Hepatocyte (in vitro differentiated cells): ENCODE data around the gene SNX9. TPM values are rescaled to one million over a fixed set of nuclear protein-coding genes. Genes with fewer than 3 reads are reported as not detected.

Source experiments
- DNase-seq: peaks from one replicate; pipeline ENCODE4 v3.0.0-alpha.2; 2016; ENCODE audit warnings: low spot score
- H2AFZ ChIP-seq: fragments of 200-600 bp; sonication (generic); 2 replicates; pipeline ENCODE4 v1.6.0; 2016; ENCODE audit warnings: antibody characterized with exemption, mild to moderate bottlenecking
- H3K27ac ChIP-seq: fragments of 200-600 bp; sonication (generic); 2 replicates; pipeline ENCODE4 v1.5.1; 2016; ENCODE audit warnings: mild to moderate bottlenecking
- H3K27me3 ChIP-seq: fragments of 200-600 bp; sonication (generic); 2 replicates; pipeline ENCODE4 v1.6.1; 2016
- H3K36me3 ChIP-seq: fragments of 200-600 bp; sonication (generic); replicated peaks from 2 replicates; pipeline ENCODE4 v1.5.1; 2016; ENCODE audit warnings: low read depth; ENCODE audit not compliant: insufficient read depth
- H3K4me1 ChIP-seq: fragments of 200-600 bp; sonication (generic); 2 replicates; pipeline ENCODE4 v1.5.1; 2016; ENCODE audit warnings: mild to moderate bottlenecking, moderate library complexity; ENCODE audit not compliant: insufficient read depth
- H3K4me2 ChIP-seq: fragments of 200-600 bp; sonication (generic); 2 replicates; pipeline ENCODE4 v1.6.0; 2016
- H3K4me3 ChIP-seq: fragments of 200-600 bp; sonication (generic); 2 replicates; pipeline ENCODE4 v1.5.1; 2016; ENCODE audit warnings: mild to moderate bottlenecking
- H3K79me2 ChIP-seq: fragments of 200-600 bp; sonication (generic); 2 replicates; pipeline ENCODE4 v1.6.0; 2017; ENCODE audit warnings: mild to moderate bottlenecking
- H3K9me2 ChIP-seq: fragments of 200-600 bp; sonication (generic); replicated peaks from 2 replicates; pipeline ENCODE4 v1.6.0; 2017; ENCODE audit warnings: mild to moderate bottlenecking; ENCODE audit not compliant: insufficient read depth
- H3K9me3 ChIP-seq: fragments of 200-600 bp; sonication (generic); 2 replicates; pipeline ENCODE4 v1.5.1; 2016; ENCODE audit warnings: low read depth, mild to moderate bottlenecking
- H4K20me1 ChIP-seq: fragments of 200-600 bp; sonication (generic); 2 replicates; pipeline ENCODE4 v1.6.0; 2016; ENCODE audit warnings: mild to moderate bottlenecking; ENCODE audit not compliant: insufficient read depth, poor library complexity, severe bottlenecking
- EZH2 ChIP-seq: fragments of 200-600 bp; sonication (generic); IDR thresholded peaks from 2 replicates; pipeline ENCODE4 v1.6.1; 2016; ENCODE audit warnings: antibody characterized with exemption, mild to moderate bottlenecking, borderline replicate concordance
- EZH2phosphoT487 ChIP-seq: fragments of 200-600 bp; sonication (generic); IDR thresholded peaks from one replicate; pipeline ENCODE4 v1.6.1; 2018; ENCODE audit warnings: antibody characterized with exemption, mild to moderate bottlenecking, low read depth, moderate library complexity; ENCODE audit not compliant: unreplicated experiment, severe bottlenecking
- WGBS: methylation state at CpG from one replicate; pipeline ENCODE4 v1.1.6; 2016; ENCODE audit warnings: low lambda C conversion rate; ENCODE audit errors: missing lambda C conversion rate; 5-methylcytosine and 5-hydroxymethylcytosine counted together
- polyA plus RNA-seq: library from polyadenylated mRNA; unstranded; fragments of >200 nt; fragmentation: Nextera tagmentation; extraction: Ambion mirVana; gene quantifications from 2 replicates; pipeline ENCODE4 v1.2.1, GENCODE V29; 2016
- total RNA-seq: library from RNA; depleted of rRNA; stranded (reverse); fragments of >200 nt; gene quantifications from 2 replicates; pipeline ENCODE4 v1.2.3, GENCODE V29; 2014
- TF ChIP-seq, protein P1 (sequence below): fragments of 200-600 bp; sonication (generic); IDR thresholded peaks from 2 replicates; pipeline ENCODE4 v1.5.1; 2016; ENCODE audit warnings: antibody characterized with exemption, mild to moderate bottlenecking; ENCODE audit not compliant: poor library complexity

The SNX9 gene
- total and polyA plus RNA-seq, 2 experiments from 2014 or later: 34.1 to 34.7 TPM

DNA sequence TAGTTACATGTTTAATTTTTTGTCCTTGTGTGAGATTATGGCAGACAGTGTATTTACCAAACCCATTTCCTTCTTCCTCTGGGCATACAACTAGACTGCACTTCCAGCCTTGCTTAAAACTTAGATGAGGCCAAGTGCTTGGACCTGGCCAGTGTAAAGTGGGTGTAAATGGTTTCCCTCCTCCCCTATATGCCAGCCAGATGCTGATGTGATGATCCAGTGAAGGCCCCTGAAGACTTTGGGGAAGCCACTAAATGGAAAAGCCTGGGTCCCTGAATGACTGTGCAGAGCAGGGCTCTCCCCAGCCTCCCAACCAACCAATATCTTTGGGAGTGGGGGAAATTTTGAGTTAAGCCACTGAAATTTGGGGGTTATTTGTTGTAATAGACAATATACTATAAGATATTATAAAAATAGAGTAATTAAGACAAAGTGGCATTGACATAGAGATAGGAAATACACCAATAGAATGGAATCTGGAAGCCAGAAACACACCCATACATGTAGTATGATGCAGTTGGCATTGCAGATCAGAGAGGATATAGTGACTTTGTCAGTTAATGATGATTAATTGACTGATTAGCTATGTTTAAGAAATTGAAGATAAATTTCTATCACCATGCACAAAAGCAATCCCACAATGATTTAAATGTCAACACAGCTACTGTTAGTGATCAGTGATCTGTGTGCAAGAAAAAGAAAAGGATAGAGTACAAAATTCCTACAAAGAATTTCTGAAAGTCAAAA lies 10.4 kb upstream of the SNX9 start:
- no peaks in the 10 kb centered on the region for H3K9me3 ChIP-seq
- H3K27ac ChIP-seq: no peak overlapping the region
- H4K20me1 ChIP-seq: no peaks in the 10 kb centered on the region
- no peak overlapping the region for H2AFZ ChIP-seq
- no peak overlapping the region for H3K4me3 ChIP-seq
- DNase-seq: no peak
- H3K4me1 ChIP-seq: no peaks in the 10 kb centered on the region
- no peaks in the 10 kb centered on the region for H3K79me2 ChIP-seq
- no peaks in the 10 kb centered on the region for H3K9me2 ChIP-seq
- no peaks in the 10 kb centered on the region for H3K36me3 ChIP-seq
- H3K4me2 ChIP-seq: no peak overlapping the region
- no peaks in the 10 kb centered on the region for H3K27me3 ChIP-seq
- TF ChIP-seq EZH2phosphoT487: no peak
- TF ChIP-seq EZH2: no peak

DNA sequence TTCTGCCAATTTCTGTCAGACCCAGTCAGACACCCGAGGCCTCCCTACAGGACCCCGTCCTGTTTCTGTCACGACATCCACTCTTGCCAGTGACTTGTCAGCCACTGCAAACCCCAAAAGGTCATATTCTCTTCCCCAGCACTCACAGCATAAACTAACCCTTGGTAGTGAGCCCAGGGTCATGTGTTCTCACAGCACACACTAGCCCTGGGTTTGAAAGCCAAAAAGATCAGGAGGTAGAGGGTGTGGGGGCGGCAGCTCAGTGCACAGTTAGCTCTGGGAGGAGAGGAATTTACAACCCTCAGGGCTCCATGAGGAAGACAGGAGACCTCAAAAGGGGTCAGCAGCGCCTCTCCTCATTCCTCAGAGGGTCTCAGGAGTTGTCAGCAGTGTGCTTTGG lies 9.9 kb upstream of the SNX9 start:
- H3K4me1 ChIP-seq: no peaks in the 10 kb centered on the region
- no peak overlapping the region for H3K4me2 ChIP-seq
- H3K79me2 ChIP-seq: no peaks in the 10 kb centered on the region
- H3K9me3 ChIP-seq: no peaks in the 10 kb centered on the region
- no peak overlapping the region for H2AFZ ChIP-seq
- H3K9me2 ChIP-seq: no peaks in the 10 kb centered on the region
- TF ChIP-seq EZH2 (no peak), EZH2phosphoT487 (no peak)
- TF ChIP-seq, protein P1, sequence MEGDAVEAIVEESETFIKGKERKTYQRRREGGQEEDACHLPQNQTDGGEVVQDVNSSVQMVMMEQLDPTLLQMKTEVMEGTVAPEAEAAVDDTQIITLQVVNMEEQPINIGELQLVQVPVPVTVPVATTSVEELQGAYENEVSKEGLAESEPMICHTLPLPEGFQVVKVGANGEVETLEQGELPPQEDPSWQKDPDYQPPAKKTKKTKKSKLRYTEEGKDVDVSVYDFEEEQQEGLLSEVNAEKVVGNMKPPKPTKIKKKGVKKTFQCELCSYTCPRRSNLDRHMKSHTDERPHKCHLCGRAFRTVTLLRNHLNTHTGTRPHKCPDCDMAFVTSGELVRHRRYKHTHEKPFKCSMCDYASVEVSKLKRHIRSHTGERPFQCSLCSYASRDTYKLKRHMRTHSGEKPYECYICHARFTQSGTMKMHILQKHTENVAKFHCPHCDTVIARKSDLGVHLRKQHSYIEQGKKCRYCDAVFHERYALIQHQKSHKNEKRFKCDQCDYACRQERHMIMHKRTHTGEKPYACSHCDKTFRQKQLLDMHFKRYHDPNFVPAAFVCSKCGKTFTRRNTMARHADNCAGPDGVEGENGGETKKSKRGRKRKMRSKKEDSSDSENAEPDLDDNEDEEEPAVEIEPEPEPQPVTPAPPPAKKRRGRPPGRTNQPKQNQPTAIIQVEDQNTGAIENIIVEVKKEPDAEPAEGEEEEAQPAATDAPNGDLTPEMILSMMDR: no peak
- WGBS: 89% methylated on average over 5 of the region's 5 CpGs
- no peaks in the 10 kb centered on the region for H3K36me3 ChIP-seq
- no peak overlapping the region for H3K27ac ChIP-seq
- DNase-seq: no peak
- no peaks in the 10 kb centered on the region for H4K20me1 ChIP-seq
- H3K4me3 ChIP-seq: no peak overlapping the region
- no peaks in the 10 kb centered on the region for H3K27me3 ChIP-seq

GRCh38 chr6:157813750-157814455 lies 9.1 kb upstream of the SNX9 start:
- Histone ChIP-seq H2AFZ (no peak overlapping the region), H3K27me3 (no peaks in the 10 kb centered on the region), H3K4me2 (no peak overlapping the region), H3K4me1 (no peaks in the 10 kb centered on the region), H3K79me2 (no peaks in the 10 kb centered on the region), H3K4me3 (no peak overlapping the region), H4K20me1 (no peaks in the 10 kb centered on the region), H3K27ac (no peak overlapping the region), H3K9me3 (no peaks in the 10 kb centered on the region), H3K9me2 (no peaks in the 10 kb centered on the region), H3K36me3 (no peaks in the 10 kb centered on the region)
- no peak for DNase-seq
- 75% methylated on average over 5 of the region's 5 CpGs for WGBS
- TF ChIP-seq, protein P1: no peak
- TF ChIP-seq EZH2: no peak
- TF ChIP-seq EZH2phosphoT487: no peak

GRCh38 chr6:157814883-157815282 lies 8.2 kb upstream of the SNX9 start:
- H3K27me3 ChIP-seq: no peaks in the 10 kb centered on the region
- no peaks in the 10 kb centered on the region for H3K9me2 ChIP-seq
- H3K4me2 ChIP-seq: no peak overlapping the region
- no peak overlapping the region for H2AFZ ChIP-seq
- no peaks in the 10 kb centered on the region for H4K20me1 ChIP-seq
- H3K27ac ChIP-seq: no peak overlapping the region
- H3K79me2 ChIP-seq: no peaks in the 10 kb centered on the region
- no peaks in the 10 kb centered on the region for H3K9me3 ChIP-seq
- DNase-seq: no peak
- WGBS: 91% methylated on average over 4 of the region's 4 CpGs
- TF ChIP-seq EZH2 (no peak), EZH2phosphoT487 (no peak)
- TF ChIP-seq, protein P1: no peak
- no peaks in the 10 kb centered on the region for H3K4me1 ChIP-seq
- no peak overlapping the region for H3K4me3 ChIP-seq
- no peaks in the 10 kb centered on the region for H3K36me3 ChIP-seq
